Stimulated activated CD4-positive, alpha-beta T cell treated with anti-CD3 and anti-CD28 coated beads, Interleukin-4, amount 100 ng/mL, for 1 hour (primary cell): ENCODE results near the gene GABBR1.

Experiments
- DNase-seq: peaks from one replicate; pipeline ENCODE4 v3.0.0-alpha.2; 2020

GABBR1 gene

DNA sequence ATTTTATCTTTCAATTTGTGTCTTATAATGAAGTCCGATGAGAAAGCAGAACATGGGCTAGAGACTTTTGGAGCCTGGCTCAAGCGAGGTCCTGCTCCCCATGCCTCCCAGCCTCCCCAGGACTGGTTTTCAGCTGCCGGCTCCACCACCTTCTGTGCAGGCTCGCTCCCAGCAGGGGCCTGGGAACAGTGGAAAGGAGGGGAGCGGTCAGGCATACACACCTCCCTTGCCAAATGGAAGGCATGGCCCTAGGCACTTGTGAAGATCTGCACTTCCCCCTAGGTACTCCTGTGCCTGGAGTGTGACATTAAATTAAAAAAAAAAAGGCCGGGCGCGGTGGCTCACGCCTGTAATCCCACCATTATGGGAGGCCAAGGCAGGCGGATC, 19.2 kb upstream of the GABBR1 start:
- no peak for DNase-seq

DNA sequence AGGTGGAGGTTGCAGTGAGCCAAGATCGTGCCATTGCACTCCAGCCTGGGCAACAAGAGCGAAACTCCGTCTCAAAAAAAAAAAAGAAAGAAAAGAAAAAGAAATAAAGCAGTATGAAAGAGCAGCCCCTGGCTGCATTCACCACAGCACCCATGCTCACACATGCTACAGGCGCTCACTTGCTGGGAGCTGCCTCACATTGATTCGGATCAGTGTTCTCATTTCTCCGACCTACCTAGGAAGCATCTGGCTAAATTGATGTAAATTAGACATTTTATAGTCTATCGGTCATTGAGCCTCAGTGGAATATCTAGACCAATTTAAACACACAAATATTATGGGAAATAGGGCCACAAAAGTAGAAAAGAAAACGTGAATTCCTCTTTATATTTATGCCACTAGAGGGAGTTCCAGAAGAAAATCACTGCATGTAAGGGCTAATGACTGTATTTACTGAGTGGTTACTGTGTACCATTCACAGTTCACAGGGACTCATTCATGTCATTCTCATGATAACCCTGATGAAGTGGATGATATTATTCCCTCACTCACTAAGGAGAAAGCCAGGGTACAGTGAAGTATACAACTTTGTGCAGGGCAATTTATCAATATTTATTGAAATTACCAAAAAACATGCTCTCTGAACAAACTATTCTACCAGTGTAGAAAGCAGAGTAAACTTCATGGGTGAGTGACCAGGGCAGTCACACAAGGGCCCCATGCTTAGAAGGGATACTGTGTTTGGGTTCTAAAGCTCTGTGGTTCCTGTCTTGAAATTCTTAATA, 18.6 kb upstream of the GABBR1 start:
- no peak for DNase-seq

DNA sequence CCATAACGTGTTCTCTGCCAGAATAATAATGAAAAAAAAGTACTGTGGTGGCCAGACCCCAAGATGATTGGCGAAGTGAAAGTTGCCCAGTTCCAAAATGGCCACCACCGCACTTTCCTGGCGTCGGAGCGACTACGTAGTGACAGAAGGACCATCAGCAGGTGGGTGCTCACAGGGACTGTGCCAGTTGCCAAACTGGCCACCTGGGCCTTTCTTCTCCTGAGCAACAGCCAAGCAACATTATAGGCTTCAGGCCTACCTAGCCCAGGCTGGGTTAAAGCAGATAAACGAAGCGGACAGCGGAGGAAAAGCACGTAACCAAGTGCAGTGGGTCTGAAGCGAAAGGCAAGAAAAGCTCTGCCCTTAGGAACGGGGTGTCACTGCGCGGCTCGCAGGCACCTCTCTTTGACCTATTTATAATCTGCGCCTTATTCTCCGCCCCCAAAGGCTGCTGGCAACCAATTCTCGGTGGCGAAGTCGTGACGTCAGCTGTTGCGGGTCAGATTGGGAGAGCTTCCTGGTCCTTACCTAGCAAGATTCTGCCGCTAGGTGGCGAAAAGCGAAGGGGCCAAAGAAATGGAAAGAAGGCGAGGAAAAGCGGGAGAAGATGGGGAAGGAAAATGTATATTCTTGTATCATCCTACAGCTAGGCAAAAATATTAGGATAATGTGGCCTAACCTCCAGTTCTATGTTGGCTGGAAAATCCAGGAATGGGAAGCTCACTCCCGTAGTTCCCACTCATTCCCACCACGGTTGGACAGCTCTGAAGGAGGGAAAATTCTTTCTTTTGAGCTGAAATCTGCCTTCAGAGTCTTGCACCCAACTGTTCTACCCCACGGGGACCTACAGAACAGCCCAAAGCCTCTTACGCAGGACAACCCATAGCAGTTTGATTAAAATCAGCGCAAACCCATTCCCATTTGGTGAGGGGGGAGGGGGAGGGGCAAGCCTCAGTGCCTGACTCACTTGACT, 17.0 kb upstream of the GABBR1 start:
- DNase-seq = peak; percentile 97

DNA sequence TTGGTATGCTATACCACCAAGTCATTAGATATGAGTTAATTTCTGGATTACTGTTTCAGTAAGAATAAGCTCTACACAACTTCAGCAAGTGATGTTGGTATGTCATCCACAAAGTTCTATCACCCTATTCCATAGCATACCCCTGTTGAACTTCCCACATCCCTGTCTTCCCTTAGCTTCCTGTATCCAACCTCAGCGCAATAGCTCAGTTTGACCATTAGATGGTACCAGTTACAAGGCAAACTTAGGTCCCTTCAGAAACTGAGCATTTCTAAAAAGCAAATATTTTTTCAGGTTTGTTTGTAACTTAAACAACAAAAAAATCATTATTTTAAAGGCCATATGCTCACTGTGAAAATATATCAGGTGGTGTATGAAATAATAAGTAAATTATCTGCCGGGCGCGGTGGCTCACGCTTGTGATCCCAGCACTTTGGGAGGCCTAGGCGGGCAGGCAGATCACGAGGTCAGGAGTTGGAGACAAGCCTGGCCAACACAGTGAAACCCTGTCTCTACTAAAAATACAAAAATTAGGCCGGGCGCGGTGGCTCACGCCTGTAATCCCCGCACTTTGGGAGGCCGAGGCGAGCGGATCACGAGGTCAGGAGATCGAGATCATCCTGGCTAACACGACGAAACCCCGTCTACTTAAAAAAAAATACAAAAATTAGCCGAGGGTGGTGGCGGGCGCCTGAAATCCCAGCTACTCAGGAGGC, 15.1 kb upstream of the GABBR1 start:
- no peak for DNase-seq

DNA sequence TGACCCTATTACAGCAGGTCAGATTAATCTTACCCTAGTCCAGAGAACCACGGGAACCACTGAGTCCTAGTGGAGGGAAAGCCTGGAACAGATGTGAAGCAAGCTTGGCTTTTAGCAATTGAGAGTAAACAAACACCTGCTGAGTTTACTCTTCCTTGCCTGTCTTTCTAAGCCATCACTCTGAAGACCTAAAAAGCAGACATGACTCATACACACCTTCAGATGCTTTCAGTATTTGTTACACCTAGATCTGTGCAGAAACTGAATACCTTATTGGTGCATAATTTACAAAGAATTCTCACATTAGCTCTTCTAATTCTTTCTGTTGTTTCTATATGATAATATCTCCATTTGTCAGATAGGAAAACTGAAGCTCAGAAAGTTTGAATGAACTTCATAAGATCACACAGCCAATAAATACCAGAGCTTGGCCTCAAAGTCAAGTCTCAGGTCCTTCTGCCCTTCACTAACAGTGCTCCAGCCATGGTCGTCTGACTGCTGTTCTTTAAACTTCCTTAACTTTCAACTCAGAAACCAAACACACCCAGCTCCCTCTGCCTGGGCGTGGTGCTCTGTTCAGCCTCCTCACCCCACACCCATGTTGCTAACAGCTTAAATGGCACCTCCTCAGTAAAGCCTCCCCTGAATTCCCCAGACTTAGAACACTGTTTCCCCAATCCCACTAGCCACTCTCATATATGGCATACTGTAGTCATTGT, 8.6 kb upstream of the GABBR1 start:
- no peak for DNase-seq

DNA sequence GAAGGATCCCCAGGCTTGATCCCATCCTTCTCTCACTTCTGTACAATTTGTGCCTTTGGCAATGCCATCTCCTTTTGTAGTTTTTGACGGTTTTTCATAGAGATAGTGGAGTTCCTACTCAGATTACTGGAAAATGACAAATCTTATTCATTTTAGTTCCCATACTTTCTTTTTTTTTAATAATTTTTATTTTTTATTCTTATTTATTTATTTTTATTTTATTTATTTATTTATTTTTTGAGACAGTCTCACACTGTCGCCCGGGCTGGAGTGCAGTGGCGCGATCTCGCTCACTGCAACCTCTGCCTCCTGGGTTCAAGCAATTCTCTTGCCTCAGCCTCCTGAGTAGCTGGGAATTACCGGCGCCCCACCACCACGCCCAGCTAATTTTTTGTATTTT, 4.3 kb upstream of the GABBR1 start:
- no peak for DNase-seq

DNA sequence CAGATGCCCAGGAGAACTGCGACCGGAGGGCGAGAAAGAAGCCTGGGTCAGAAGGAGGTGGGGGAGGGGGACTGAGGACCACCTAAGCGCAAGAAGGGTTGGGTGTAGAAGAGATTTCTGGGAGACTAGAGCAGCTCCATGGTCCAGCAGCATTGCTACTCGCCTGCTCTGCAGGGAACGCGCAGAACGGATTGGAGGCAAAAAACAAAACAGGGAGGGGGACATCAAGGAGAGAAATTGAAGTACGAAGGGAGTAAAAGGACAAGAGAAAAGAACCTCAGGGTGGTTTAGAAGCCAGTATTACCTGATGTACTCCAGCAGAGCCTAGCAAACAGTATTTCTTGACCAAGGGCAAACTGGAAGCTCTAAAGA, 537 bp upstream of the GABBR1 start:
- no peak for DNase-seq

DNA sequence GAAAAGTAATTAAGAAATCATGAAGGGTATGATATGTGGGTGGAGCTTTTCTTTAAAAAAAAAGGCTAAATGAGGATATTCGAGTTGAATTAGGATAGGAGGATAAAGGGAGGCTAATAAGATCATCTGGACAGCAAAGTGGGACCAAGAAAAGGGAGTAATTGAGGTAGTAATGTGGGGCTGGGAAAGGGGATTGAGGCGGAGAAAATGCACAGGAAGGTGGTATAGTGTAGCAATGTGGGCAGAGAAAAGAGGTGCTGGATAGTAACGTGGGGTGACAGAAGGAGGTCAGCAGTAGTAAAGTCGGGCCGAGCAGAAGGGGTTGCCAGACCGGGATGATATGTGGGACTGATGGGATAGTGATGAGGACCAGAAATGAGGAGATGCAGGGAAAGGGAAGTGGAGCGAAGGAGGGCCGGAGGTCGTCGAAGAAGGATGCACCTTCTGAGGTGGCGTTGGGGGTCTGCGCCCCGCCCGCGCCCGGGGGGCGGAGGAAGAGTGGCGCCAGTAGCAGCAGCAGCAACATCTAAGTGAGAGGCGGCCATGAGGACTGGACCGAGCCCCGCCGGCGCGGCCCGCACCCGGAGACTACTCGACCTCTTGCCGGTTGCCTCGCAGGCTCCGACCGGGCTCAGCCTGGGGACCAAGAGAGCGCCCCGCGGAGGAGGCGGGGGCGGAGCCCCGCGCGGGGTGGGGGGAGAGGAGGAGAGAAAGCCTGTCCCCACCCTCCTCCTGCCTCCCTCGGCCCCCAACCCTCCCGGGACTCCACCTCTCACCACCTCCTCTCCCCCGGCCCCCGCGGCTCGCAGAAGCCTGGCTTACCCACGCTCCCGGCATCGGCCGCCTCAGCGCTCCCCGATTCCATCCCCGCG, 887 bp downstream of the GABBR1 start:
- peak; percentile 56 for DNase-seq

DNA sequence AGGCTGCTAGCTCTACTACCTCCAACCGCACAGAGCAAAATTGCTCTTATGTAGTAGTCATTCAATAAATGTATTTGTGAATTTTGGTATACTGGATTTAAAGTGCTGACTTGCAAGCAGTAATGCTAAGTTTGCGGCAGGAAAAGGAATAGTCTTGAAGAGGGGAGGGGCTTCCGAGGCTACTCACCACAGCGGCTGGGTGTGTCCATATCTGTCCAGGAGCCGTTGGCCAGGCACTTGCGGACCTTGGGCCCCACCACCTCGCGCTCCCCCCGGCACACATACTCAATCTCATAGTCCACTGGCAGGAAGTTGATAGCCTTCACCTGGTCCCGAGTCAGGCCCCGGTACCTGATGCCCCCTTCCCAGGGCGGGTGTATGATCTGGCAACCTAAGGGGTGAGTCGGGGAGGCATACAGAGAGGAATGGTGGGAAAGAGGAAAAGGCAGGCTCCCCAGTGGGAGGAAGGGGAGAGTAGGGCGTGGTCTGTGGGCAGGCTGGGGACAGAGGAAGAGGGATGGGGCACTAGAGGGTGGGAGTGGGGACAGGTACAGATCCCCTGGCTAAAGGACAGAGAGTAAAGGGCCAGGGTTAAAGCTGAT, 1.7 kb downstream of the GABBR1 start:
- no peak for DNase-seq

DNA sequence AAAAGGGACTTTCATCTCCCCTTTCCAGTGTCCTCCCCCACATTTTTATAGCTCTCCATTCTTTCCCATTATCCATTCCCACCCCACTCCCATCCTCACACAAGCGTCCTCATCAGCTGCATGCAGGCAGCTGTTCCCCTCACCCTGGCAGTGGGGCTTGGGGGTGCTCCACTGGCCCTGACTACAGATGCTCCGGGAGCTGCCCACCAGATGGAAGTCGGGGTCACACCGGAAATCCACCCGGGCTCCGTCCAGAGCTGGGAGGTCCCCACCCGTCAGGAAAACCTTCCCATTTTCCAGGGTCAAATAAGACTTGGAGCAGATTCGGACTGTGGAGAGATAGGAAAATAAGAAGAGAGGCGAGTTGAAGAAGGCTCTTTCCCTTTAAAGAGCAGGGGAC, 2.7 kb downstream of the GABBR1 start:
- DNase-seq = no peak

DNA sequence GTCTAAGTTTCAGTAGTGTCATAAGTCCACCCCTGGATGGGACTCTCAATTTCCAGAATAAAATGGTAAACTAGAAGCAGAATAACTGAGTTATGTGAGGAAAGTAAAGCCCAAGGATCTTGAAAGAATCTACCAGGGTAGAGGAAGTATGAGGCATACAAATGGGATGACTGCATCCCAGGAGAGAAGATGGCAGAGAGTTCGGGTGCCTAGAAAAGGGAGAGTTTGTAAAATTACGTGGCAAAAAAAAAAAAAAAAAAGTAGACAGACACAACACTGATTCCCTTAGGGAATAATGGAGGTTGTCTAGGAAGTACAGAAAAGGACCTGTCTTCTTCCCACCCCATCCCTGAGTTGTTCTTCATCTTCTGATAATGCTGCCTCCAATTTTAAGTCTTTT, 3.4 kb downstream of the GABBR1 start:
- no peak for DNase-seq

DNA sequence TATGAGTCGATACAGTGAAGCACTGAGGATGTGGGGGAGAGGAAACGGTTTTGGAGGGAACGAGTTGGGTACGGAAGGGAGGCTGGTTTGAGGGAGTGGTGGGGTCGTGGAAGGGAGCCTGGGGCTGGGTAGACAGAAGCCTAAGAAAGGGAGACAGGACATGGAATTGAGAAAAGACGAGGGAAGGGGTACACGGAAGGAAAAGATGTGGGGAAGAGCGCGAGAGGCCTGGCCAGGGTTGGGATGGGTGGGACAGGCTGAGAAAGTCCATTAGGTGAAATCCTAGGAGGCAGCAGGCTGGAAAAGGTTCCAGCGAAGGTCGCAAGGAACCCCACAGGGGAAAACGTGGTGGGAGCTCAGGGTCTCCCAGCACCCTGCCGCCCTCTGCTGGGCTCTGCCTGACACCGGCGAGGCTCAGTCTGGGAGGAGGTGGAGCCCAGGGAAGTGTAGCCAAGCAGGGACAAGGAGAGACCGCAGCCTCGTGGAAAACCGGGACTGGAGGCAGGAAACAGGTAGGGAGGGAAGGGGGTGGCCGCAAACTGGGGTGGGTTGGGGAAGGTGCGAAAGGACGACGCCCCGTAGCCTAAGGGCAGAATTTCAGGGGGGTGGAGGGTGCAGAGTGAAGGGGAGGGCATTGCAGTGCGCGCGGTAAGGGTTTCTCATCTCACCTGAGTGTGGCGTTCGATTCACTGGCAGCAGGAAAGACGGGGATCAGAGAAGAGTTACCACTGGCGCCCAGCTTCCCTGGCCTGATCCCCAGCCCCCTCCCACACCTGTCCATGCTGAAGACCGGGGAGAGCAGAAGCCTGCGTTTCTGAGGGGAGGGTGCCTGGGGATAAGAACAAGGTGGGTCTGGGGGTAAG, 4.3 kb downstream of the GABBR1 start:
- DNase-seq = peak; percentile 65

DNA sequence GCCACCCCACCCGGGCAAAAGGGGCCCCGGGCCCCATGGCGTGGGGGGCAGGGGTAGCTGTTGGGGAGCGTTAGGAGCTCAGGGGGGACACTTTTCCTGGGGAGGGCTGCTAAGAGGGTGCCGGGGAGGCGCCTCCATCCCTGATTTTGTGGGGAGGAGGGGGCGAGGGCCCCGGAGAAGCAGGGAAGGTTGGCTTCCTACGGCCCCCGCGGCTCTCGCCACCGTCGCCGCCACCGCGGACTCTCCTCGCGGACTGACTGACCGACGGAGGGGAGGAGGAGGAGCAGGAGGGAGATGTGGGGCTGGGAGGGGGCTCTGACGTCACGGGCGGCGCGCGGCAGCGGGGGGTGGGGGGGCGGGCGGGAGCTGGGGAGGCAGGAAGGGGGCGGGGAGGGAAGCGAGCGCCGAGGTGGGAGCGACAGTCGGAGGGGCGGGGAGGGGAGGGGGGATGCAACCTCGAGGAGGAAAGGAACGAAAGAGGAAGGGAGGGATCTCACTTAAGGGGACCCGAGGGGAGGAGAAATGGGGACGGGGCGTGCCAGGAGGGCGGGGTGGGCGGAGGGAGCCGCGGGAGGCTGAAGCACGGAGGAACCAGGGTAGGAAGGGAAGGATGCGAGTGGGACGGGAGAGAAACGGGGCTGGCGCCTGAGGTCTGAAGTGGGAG, 5.1 kb downstream of the GABBR1 start:
- peak; percentile 54 for DNase-seq

DNA sequence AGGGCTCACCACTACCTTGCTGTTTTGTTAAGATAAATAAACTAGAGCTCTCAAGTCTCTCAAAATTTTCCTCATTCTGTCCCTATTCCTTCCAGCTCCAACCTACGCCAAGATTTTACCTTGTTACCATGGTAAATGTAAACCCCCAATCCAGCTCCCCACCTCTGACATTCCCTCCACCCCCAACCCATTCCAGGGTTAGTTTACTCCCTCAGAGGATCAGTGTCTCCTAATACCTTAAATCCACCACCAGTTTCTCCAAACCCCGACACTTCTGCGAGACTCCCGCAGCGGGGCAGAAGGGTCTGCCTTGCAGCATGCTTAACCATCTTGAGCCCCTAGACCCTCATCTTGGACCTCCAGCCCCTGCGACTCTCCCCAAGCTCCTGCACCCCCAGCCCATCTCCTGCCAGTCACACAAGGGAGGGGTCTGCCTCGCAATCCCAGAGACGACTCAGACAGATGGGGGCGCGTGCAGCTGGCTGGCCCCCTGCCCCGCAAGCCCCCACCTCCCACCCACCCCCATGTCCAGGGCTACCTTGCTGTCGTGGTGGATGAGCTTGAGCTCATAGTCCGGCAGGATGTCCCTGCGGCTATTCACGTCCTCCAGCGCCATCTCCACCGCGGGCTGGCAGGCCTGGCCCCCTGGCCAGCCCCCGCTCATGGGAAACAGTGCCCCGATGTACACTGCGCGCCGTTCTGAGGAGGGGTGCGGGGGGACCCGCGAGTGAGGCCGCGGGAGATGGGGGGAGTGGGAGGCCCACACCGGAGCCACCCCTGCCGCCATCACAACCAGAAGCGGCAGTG, 5.8 kb downstream of the GABBR1 start:
- DNase-seq = no peak

DNA sequence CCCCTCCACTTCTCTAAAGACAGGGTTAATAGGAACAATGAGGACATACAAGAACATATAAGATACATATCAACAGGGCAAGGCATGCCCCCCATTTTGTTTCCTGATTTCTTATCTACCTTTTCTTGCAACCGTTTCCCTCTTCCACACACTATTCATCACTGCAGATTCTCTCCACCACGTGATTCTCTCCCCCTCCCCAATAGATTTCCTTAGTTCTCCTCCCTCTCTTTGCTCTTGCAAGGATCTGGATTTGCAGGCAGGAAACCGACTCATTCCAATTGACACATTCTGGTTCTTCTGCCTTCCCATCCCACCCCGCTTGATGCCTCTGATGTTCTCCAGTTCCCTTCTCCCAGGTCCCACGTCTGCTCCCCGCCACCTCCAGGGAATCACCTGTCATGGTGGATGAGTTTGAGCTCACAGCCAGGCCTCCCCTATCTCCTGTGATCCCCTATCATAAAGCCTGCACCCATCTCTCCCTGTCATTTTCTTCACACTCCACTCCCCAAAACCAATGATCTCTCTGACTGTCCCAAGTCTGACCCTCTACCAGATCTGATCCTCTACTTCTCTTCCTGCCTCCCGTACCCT, 7.5 kb downstream of the GABBR1 start:
- no peak for DNase-seq

DNA sequence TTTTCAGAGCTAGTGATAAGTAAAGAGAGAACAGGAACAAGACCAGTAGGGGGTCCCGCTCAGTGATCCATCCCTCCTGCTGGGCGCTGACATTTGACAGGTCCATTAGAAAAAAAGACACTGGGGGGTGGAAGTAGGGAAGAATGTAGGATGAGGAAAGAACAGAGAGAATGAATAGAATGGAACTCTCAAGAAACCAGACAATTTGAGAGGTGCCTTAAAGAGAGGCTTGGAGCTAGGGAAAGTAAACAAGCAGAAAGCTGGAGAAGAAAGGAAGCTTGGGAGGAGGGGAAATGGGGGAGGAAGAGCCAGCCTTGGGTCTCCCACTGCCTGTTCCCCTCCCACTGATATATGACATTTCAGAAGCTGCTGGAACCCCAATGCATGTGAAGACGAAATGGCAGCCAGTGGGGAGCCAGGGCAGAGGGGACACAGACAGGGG, 8.4 kb downstream of the GABBR1 start:
- no peak for DNase-seq

DNA sequence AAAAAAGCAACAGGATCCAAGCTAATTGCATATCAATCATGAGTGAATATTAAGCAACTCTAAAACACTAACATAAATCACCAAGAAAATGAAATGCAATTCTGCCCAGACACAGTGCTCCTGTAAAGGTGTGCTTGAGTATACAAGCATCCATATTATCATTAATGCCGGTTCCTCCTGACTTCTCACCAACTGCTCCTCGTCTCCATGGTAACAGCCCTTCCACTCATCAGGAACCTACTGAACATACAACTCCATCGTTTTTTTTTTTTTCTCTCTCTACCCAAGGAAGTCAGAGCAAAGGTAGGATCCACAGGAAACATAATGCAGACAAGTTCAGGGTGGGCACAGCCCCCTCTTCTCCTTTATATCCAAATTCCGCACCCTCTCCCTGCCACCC, 12.4 kb downstream of the GABBR1 start:
- no peak for DNase-seq

DNA sequence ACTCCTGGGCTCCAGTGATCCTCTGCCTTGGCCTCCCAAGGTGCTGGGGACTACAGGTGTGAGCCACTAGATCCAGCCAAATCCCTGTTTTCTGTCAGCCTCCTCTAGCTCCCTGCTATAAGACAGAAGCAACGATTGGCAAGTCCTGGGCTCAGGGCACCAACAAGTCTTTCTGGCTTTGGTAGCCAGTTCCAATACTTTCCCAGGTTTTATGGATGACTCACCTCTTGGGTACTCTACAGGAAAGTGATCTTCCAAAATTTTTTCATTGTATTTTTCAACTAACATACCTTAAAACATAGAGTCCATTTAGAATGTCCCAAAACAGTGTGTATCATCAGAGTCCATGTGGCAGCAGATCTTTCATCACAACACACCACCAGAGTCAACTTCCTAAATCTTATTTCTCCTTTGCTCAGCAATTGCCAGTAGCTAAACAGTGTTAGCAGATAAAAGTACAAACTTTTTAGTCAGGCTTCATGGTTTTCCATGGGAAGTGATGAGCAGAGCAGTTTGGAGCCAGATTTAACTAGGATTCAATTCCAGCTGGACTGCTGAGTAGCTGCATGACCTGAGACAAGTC, 13.3 kb downstream of the GABBR1 start:
- DNase-seq = no peak
